Kidney epithelial cell (primary cell): ENCODE measurements around the gene RWDD1. TPM values are rescaled to one million over a fixed set of nuclear protein-coding genes. Genes with fewer than 3 reads are reported as not detected.

Source experiments
- DNase-seq: peaks from one replicate; pipeline ENCODE4 v3.0.0-alpha.2; 2010; ENCODE audit warnings: low read depth
- H3K27me3 ChIP-seq: 2 replicates; pipeline ENCODE4 v1.6.0; 2011; ENCODE audit warnings: low read length; ENCODE audit not compliant: control insufficient read depth, insufficient read depth
- H3K36me3 ChIP-seq: 2 replicates; pipeline ENCODE4 v1.5.1; 2011; ENCODE audit warnings: low read length; ENCODE audit not compliant: control insufficient read depth, insufficient read depth
- H3K4me3 ChIP-seq: 2 replicates; pipeline ENCODE4 v1.5.1; 2011; ENCODE audit warnings: low read depth, mild to moderate bottlenecking, control low read depth, low read length
- CTCF ChIP-seq: IDR thresholded peaks from 2 replicates; pipeline ENCODE4 v1.5.1; 2011; ENCODE audit warnings: mild to moderate bottlenecking, moderate library complexity, low read length, control low read depth, inconsistent platforms; ENCODE audit not compliant: insufficient read depth, poor library complexity, severe bottlenecking
- total RNA-seq: library from RNA; depleted of rRNA; stranded (reverse); fragments of >200 nt; gene quantifications from 2 replicates; pipeline ENCODE4 v1.2.3, GENCODE V29; 2015

Gene RWDD1
- total RNA-seq, 1 donor from 2014 or later: 38.6 TPM

- TF ChIP-seq CTCF: no peak
- Histone ChIP-seq H3K27me3 (no peaks in the 10 kb centered on the region), H3K4me3 (no peak within 1 kb of the TSS), H3K36me3 (no peaks in the 10 kb centered on the region)
- DNase-seq: no peak
Observed at GRCh38 chr6:116553451-116553850, 17.9 kb upstream of the RWDD1 start, which contains the start of gene CALHM4. CALHM4 (plus strand) TSS chr6:116553751; CDS start chr6:116553794, 43 bp downstream.

- TF ChIP-seq CTCF: no peak
- no peak for DNase-seq
- no peaks in the 10 kb centered on the region for H3K27me3 ChIP-seq
- H3K4me3 ChIP-seq: no peak overlapping the region
- no peaks in the 10 kb centered on the region for H3K36me3 ChIP-seq
Observed at GRCh38 chr6:116556065-116556464, 15.2 kb upstream of the RWDD1 start.

DNA sequence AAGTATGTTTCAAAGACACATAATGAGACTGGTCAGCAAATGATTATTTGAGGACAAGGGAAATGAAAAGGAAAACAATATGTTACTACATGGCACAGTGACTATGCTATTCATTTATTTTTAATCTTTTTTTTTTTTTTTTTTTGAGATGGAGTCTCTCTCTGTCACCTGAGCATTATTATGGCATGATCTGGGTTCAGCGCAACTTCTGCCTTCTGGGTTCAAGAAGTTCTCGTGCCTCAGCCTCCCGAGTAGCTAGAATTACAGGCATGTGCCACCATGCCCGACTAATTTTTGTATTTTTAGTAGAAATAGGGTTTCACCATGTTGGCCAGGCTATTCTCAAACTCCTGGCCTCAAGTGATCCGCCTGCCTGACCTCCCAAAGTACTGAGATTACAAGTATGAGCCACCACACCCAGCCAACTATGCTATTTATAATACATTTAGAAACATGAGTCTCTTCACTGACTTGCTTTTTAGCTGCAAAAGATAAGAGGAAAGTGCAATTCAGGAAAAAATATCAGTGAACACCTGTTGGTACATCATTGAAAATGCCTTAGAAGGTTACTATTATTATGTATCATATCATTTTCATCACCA lies 14.4 kb upstream of the RWDD1 start:
- DNase-seq: no peak

GRCh38 chr6:116557893-116558292 lies 13.4 kb upstream of the RWDD1 start:
- no peaks in the 10 kb centered on the region for H3K36me3 ChIP-seq
- TF ChIP-seq CTCF: no peak
- no peaks in the 10 kb centered on the region for H3K27me3 ChIP-seq
- H3K4me3 ChIP-seq: no peak overlapping the region
- DNase-seq: peak; percentile 92

More for the DNA sequence above, 14.4 kb upstream of the RWDD1 start:
- no peak for TF ChIP-seq CTCF
- Histone ChIP-seq H3K36me3 (no peaks in the 10 kb centered on the region), H3K4me3 (no peak overlapping the region), H3K27me3 (no peaks in the 10 kb centered on the region)

DNA sequence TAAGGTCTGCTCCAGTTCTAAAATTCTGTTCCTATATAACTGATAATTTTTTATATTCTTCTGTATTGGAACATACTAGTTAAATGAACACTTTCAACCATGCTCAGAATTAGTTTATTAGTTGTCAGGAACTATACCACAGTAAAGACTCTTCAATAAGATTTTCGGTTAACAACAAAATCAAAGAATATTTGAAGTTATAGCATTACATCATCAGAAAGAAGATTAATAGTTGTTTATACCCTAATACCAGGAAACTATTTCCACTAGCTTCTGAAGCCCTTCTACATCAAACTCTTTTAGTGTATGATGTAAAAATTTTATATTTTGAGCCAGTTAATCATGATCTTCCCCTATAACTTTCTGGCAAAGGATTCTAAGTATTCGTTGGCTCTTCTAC lies 11.2 kb upstream of the RWDD1 start:
- no peak for DNase-seq
- TF ChIP-seq CTCF: no peak
- no peak overlapping the region for H3K4me3 ChIP-seq
- H3K36me3 ChIP-seq: no peaks in the 10 kb centered on the region
- no peaks in the 10 kb centered on the region for H3K27me3 ChIP-seq
